Right kidney (tissue), 1 donor: ENCODE results near the gene CPEB4.
A peak's percentile ranks its signal among the peaks of the same experiment; 100 is the strongest.

Experiments used
- DNase-seq: peaks from one replicate; pipeline ENCODE4 v3.0.0-alpha.2; 2016

Gene CPEB4

DNA sequence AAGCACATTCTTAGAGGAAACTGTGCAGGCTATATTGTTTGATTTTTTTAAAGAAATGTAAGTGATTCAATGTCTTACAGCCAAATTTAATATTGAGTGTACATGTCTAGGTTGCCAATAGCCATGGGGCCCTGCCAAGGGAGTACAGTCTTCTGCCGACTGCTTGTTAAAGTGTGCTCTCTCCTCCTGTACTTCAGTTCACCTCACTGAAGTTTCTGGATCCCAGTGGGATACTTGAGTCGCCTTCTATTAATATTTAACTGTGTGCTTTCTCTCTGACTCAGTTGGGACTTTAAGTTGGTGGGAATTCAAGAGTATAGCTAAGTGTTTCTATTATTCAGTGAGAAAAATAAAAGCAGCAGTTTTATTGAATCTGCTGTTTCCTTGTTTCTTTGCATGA lies 56.4 kb downstream of the CPEB4 start:
- no peak for DNase-seq

DNA sequence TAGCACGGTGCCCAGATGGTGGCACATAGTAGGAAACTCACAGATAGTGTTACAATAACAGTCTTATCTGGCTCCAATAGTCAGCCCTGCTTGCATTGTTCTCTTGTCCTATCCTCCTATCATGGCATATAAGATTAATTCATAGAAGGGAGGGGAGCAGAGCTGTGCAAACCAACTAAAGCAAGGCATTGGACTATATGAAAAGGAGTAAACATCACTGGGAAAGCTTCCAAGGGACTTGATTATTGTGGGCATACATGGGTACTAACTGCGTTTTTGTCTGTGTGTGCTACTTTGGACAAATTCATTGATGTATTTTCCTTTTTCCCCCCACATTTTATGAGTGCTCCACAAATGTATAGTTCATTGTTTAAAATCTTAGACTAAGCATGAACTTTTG lies 57.0 kb downstream of the CPEB4 start:
- no peak for DNase-seq

DNA sequence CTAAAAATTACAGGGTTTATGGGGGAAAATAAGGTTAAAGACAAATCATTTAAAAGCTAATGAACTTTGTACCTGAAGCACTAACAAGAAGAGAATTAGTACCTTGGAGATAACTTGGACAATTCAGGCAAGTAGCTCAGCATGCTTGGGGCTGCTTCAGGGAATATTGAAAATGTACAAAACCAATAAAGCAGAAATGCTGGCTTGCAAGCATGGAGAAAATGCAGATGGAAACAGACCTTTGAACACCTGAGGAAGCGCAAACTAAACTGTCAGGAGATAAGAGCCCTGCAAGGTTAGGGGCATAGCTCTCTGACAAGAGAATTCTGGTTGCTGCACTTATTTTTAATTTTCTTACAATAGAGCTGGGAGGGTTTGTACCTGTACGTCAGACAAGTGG lies 58.2 kb downstream of the CPEB4 start:
- DNase-seq = no peak

DNA sequence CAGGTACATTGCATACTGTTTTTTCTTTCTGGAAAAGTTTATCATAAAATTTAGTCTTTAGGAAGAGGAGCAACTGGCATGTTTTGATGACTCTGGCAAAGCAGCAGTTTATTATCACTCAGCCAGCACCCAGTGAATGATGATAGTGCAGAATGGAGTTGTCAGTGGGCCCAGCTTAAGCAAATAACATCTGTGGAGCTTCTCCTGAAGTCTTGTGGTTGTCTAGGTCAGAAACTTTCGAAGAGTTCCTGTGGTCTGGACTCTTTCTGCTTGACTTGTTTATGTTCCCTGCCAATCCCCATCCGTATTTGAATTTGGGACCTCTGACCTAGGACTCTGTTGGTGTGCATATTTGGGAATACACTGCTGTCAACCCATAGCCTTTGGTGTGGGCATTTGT lies 62.7 kb downstream of the CPEB4 start:
- no peak for DNase-seq

DNA sequence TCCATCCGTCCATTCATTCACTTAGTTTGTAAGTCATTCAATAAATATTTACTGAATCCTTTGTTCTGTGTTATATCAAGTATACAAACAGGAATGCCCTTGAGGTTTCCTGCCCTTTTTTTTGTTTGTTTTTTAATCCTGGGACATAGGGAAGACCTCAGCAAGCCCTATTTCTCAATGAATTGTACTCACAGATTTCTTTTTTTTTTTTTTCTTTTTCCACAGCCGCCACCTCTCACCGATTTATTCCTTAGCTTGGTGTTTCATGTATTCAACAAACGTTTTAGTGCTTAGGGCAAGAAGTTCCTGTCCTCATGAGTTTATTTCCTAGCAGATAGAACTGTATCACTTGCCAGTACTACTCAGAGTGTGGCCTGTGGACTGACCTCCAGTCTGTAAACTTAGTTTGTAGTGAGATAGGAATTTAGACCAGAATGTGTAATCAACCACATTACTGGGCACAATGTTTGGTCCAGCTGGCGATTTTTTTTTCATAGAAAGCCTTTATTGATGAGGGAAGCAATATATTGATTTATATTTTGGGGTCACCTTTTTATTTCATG lies 65.5 kb downstream of the CPEB4 start:
- no peak for DNase-seq

DNA sequence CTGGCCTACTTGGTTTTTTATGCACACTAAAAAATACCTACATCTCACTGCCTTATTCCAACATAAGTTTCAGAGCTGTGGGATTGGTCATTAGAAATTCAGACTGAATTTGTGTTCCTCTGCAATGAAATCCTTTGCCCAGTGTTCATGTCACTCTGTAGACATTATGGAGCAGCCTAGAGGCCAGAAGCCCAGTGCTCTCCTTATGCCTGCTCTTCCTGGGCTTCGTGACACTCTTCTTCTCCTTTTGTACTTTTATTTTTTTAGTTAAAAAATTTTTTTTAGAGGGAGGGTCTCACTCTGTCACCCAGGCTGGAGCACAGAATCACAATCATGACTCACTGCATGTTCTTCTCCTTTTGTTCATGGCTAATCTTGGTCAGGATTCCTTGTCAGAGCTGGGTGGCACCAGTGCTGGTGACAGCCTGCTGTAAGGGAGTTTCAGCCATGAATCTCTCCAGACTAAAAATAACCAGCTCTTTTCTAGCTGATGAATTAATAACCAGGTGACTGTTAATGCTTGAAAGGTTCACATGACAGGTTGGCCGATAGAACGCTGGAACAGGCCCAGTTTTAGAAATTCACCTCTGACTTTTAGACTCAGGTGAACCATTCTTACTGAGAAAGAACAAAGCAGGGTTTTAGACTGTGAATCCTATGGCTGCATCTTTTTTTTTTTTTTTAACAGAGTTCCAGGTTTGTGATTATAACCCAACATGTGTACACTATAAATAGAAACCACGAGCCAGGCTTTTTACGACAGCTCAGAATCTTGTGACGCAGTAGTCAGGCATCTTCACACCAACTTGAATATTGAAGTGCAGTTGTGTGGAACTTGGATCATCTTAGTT lies 66.7 kb downstream of the CPEB4 start:
- DNase-seq = no peak

DNA sequence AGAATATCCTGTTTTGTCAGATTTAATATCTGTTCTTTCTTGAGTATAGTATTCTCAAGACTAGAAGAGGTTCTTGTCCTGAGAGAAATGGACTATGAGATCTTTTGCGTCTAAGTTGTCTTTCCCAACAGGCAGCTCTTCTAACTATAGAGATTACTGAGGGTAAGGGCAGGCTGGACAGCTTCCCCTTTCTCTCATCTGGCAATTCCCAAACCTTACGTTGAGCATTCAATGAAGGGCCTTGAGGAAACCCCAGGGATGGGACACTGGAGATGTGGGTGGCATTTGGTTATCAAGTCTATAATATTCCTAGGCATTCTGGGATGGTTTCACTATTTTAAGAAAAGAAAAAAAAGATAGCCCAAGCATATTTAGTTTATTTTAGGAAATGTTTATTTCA lies 72.8 kb downstream of the CPEB4 start:
- DNase-seq = no peak

DNA sequence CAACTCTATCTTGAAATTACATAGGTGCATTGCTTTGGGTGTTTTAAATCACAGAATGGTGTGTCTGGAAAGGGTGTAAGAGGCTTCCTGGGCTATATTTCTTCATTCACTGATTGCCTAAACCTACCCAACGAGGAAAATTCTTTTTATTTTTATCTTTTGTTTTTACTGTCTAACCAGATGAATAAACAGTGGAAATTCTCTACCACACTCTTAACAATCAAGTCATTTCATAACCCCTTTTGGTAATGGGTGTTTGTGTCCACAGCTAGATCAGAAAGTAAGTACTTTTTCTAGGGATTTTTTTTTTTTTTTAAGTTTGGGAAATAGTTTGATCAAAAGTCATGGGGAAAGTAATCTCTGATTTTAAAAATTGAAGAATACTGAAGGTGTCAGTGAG lies 73.3 kb downstream of the CPEB4 start:
- no peak for DNase-seq

DNA sequence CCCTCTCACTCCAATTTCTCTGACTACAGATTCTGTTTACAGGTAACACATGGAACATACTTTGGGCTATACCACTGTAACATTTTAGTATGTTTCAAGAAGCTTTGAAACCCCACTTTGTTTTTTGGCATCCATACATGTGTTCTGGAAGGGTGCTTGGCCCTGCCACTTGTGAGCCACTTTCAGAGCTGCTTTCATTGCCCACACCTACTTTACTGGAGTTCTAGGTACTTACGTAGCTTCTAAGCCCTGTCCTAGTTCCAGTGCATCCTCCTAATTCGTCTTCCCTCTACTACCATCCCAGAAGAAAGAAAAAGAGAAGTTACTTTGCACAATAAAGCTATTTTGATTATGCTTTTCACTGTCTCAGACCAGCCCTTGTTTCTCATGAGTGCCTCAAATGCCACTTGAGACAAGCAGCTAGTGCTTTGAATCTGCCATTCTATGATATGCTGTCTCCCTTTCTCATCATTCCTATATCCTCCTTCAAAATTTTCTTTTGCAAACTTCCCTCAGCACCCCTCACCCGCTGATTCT lies 74.4 kb downstream of the CPEB4 start:
- DNase-seq = no peak

DNA sequence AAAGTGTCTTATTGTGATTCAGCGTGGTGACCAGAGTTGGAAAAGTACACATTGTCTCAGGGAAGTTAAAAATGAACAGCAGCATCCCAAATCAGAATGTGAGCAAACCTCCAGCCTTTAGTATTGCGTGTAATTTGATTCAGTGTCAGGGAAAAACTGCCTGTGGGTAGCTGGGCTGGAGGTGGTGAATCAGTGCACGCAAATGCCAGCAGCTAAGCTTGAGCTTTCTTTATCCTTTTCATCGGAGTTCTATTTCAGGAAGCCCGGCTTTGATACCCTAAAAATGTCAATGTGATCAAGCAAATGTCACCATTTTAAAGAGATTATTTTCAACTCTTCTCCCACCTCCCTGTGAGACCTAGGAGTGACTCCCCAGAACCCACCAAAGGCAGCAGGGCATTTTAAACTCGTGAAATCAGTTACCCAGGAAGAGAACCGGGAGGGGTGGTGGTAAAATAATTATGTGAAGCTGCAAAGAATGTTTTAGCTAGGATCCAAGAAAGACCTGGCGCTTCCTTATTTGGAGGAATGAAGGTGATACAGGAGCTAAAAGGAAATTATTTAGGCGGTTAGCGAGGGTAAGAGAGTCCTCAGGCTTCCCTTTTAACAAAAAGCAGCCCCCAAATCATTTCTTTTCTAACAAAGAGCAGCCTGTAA lies 75.2 kb downstream of the CPEB4 start:
- no peak for DNase-seq

DNA sequence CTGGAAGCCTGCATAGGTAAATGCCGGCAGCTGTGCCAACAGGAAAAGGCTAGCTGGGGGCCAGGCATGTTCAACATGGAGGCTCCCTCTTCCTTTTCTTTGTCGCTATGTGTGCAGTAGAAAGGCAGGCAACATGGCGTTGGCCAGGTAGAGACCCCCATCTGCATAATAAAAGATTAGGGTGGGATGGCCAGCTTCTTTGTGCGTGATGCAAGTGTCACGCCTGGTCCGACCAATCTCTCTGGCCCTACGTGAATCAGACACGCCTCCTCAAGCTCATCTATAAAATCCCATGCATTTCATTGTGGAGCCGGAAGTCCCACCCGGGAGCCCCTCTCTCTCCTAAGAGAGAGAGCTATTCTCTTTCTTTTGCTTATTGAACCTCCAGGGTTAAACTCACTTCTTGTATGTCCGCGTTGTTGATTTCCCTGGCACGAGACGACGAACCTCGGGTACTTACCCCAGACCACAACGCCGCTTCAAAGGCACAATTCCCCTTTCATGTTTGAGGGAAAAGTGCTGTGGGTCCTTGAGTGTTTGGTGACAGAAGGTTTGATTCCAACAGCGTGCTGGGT lies 75.8 kb downstream of the CPEB4 start:
- DNase-seq = no peak

DNA sequence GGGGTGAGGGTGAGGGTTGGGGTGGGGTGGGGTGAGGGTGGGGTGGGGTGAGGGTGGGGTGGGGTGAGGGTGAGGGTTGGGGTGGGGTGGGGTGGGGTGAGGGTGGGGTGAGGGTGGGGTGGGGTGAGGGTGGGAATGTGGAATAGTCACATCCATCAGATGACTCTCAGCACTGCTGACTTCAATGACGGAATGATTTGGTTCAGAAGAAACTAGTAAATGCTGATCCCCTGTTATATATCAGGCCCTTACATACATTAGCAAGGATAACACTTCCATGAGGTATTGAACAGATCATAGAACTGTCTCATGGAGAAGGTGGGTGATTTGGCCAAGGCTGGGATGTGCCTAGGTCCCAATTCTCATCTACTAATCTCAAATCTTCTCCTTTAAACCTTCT lies 76.4 kb downstream of the CPEB4 start:
- DNase-seq = no peak

DNA sequence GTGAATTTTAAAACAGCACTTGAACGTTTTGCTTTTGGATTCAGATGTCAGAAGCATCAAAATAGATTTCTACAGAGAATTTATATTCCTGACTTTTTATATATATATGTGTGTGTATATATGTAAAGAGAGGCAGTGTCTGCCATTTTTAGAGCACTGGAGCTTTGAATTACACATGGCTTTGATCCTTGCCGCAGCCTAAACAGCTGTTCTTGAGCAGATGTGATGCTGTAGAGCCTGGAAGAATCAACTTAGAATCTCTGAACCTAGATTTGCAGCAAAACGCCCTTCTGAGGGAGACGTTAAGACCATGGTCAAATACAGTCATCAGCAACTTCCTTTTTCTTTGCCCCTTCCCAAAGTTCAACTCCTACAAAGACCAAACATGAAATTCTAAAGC lies 79.1 kb downstream of the CPEB4 start:
- DNase-seq = no peak

DNA sequence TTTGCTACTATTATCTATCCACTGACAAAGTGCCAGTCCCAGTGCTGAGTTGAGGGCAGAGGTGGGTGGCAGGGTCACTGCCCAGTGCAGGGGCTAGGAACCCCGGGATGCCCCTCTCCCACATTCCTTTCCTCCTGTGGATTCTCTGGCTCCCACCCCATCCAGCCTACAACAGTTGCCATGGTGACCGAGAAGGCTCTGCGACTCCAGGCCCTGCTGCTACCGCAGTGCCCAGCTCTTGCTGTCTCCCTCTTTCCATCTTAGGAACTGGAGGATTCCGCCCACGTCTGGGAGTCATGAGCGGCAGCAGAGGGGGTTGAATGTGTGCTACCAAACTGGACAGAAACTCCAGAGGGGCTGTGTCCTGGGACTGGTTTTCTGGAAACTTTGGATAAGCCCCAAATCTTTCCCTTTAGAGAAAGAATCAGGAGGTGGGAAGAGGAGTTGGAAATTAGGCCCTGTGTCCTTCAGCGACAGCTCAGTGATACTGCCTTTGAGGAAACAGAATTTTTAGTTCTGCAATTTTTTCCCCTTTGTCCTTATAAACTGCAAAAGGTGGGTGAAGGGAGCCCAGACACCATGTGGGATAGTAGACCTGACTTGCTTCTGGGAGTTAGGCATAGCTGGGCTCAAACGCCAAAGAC lies 80.1 kb downstream of the CPEB4 start:
- no peak for DNase-seq

DNA sequence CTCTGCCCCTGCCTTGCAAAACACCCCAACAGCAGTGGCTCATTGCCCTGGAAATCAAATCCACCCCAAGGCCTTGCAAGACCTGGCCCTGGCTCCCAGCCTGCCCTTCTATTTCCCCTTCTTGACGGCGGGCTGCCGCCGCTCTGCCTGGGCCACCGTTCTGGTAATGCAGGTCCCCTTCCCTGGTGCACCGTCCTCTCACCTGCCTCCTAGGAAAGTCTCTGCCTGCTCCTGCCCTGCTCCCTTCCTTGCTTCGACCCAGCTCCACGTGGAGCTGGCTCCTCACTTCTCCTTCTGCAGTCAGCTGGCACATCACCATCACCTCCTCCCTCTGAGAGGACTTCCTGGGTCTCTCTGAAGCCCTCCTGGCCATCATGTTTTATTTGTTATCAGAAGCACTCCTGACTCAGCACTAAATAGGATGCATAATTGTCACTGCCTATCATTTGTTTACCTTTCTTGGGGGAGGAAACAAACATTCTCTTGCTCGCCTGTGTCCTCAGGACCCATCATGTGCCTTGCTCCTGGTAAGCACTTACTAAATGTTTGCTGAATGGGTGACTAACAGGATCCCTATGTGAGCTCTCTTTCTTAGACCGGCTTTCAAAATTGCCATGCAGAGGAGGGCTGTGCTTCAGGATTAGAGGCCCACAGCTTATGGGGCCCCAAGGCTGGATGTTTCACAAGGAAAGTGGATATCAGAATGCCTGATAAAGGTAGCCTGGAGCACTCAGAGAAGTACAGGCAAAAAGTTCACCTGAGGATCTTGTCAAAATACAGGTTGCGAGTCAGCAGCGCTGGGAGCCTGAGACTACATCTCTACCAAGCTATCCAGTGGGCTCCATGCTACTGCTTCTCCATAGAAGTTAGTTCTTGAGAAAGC lies 81.3 kb downstream of the CPEB4 start:
- DNase-seq = no peak

DNA sequence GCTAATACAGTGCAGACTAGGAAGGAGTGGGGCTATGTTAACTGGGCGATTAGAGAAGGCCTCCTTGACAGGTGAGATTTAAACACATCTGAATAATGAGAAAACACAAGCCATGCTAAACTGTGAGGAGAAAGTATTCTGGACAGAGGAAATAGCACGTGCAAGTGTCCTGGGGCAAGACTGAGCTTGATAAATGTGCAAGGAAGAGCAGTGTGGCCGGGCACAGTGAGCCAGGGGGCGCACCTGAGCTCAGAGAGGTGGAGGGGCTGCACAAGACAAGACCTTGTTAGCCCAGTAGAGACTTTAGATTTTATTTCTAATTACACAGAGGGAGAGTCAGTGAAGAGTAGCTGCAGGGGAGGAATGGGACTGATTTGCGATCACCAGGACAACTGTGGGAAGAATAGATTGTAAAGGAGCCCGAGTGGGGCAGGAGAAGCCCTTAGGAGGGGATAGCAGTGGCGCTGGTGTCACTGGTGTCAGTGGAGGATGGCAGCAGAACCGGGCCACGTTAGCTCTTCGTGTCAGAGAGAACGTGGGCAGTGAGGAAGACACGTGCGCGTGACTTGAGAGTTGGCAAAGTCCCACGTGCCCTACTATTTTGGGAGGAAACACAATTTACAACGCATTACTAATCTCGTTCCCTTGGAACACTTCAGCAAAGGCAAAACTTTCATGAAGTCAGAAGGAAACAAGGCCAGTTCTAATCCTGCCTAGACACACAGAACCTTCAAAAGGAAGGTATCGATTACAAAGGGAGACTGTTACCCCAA lies 82.9 kb downstream of the CPEB4 start:
- no peak for DNase-seq

DNA sequence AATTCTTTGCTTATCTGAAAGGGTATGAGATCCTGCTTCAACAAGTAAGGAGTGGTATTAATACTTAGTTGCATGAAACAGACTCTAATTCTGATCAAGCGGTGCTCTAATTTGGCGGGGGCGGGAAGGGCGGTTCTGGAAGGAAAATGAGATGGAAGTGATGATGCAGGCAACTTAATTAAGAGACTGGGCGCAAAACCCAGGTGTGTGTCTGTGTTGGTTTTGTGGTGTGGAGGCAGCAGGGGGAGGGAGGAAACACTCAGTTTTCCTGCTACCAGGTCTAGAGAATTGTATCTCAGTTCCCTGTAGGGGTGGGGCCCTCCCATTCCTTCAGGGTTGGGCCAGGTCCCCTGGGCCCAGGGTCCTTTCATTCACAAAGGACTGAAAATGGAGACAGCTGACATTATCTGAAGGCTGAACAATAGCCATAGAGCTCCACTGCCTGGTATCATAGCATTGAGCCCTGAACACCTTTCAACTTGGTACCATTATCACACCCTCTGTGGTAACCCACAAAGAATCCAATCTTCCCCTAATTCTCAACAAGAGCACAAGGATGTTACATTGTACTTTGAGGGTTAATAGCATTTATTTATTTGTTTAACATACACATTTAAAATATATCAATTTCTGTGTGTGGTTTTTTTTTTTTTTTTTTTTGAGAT lies 83.7 kb downstream of the CPEB4 start:
- DNase-seq = no peak

DNA sequence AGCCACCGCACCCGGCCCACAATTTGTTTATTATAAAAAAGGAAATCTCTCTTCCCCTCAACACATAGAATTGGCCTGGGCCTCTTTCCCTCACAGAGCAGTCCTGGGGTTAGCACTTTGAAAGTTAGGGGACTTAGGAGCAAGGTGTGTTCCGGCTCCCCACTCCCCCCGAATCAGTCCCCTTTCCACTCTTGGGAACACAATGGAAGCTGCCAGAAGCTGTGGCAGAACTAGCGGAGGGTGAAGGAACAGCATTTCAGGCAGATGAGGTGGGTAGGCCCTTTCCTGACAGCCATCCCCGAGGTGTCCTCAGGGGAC lies 84.4 kb downstream of the CPEB4 start:
- no peak for DNase-seq

DNA sequence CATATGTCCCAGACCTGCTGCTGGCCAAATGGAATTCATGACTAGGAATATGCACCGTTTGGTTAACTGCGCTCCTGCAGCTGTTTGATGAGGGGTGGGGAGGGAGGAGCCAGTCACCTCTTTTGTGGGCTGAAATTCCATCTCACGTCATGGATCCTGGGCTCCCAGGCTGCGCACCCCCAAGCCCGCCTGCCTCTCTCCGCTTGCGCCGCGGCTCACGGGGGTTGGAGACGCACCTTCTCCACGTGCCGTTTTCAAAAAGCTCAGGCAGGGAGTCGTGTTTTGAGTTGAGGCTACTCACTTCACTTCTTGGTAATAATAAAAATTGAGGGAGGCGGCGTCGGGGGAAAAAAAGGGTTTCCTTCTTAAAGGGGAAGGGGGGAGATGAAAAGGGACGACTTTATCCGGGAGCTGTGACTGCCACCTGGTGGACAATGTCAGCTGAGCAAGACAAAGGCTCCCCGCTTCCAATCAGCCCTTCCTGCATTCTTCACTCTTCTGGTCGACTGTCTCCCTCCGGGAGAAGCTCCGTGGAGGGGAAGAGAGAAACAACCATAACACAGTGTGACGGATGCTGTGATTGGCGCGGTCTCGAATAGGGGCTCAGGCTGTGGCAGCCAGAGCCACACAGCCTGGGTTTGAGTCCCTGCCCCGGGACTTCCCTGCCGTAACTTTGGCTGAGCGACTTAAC lies 84.9 kb downstream of the CPEB4 start:
- DNase-seq = peak; percentile 89

DNA sequence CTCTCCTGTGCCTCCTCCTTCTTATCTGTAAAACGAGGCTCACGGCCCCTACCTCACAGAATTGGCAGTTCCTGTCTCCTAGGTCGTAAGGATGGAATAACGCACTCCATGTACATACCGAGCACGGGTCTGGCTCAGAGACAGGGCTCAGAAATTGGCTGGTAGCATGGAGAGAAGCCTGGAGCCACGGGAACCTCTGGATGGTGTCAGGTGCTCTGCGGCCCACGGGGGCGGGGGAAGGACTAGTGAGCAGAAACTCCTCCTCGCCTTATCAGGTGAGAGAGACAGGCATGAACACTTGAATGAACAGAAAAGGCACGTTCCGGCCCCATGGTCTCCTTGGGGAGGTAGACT lies 85.4 kb downstream of the CPEB4 start:
- DNase-seq = no peak
